Transverse colon (tissue), 4 donors: ENCODE data around the gene RNFT2. TPM values are rescaled to one million over a fixed set of nuclear protein-coding genes. Genes with fewer than 3 reads are reported as not detected.

ENCODE experiments used
- DNase-seq: peaks from one replicate; pipeline ENCODE4 v3.0.0-alpha.2; 2019
- H3K27ac ChIP-seq, 4 donors: fragments of 200-600 bp; sonication (generic); 2 replicates each; pipeline ENCODE4 v1.5.1; 2016 to 2018; ENCODE audit warnings: inconsistent platforms in 4 of 4
- H3K27me3 ChIP-seq: fragments of 200-600 bp; sonication (generic); 2 replicates; pipeline ENCODE4 v1.5.1; 2017; ENCODE audit warnings: inconsistent platforms
- H3K36me3 ChIP-seq, 4 donors: fragments of 200-600 bp; sonication (generic); 2 replicates each; pipeline ENCODE4 v1.5.1; 2017 to 2019; ENCODE audit warnings: inconsistent platforms in 4 of 4
- H3K4me1 ChIP-seq, 4 donors: fragments of 200-600 bp; sonication (generic); 2 replicates each; pipeline ENCODE4 v1.5.1; 2017 to 2020; ENCODE audit warnings: inconsistent platforms in 4 of 4
- H3K4me3 ChIP-seq, 4 donors: fragments of 200-600 bp; sonication (generic); 1 replicate in 1 of 4; 2 replicates in 3 of 4; pipeline versions ENCODE4 v1.5.1 to v1.6.1; 2017 to 2019; ENCODE audit warnings: inconsistent platforms in 4 of 4
- H3K9me3 ChIP-seq, 2 donors: fragments of 200-600 bp; sonication (generic); 2 replicates each; pipeline ENCODE4 v1.5.1; 2017 to 2019; ENCODE audit warnings: inconsistent platforms in 2 of 2
- CTCF ChIP-seq, 5 experiments: fragments of 200-600 bp in 3 of 5; fragments of 450-650 bp in 2 of 5; sonication (generic) in 3 of 5; IDR thresholded peaks; 1 replicate in 2 of 5; 2 replicates in 3 of 5; pipeline ENCODE4 v1.5.1; 2016 to 2017; ENCODE audit warnings: antibody characterized with exemption in 5 of 5, inconsistent platforms in 3 of 5, mild to moderate bottlenecking in 2 of 5, moderate library complexity in 1 of 5
- EP300 ChIP-seq: sonication (generic); formaldehyde crosslinking; IDR thresholded peaks from one replicate; pipeline ENCODE4 v1.6.1; 2017; ENCODE audit warnings: antibody characterized with exemption, low read depth
- POLR2A ChIP-seq: fragments of 450-650 bp; IDR thresholded peaks from one replicate; pipeline ENCODE4 v1.6.1; 2016; ENCODE audit warnings: antibody characterized with exemption, mild to moderate bottlenecking, moderate library complexity
- POLR2AphosphoS5 ChIP-seq, 3 donors: sonication (generic); formaldehyde crosslinking; IDR thresholded peaks; one replicate each; pipeline ENCODE4 v1.6.1; 2016; ENCODE audit warnings: antibody characterized with exemption in 3 of 3
- WGBS, 2 donors: methylation state at CpG; one replicate each; pipeline ENCODE4 v1.1.5; 2018; ENCODE audit warnings: low coverage in 1 of 2; 5-methylcytosine and 5-hydroxymethylcytosine counted together
- in situ Hi-C, 4 donors: fragments of 200-750 bp; cut with MboI; loops; one replicate each; pipeline versions ENCODE4 v1.15.0 to v1.15.1; 2017; ENCODE audit warnings: low sequenced_read_pairs in 3 of 4, low pct_ligation_motif_present in 1 of 4, low pct_unique_long_range_greater_than_20kb in 1 of 4
- intact Hi-C: fragments of 100-400 bp; cut with DNase I; formaldehyde crosslinking; loops from one replicate; pipeline ENCODE4 v1.15.1; 2023; ENCODE audit warnings: low total_unique reads
- total RNA-seq, 4 donors: library from RNA; depleted of rRNA; stranded (reverse); fragments of >200 nt; gene quantifications; one replicate each; pipeline ENCODE4 v1.1.0, GENCODE V29; 2016

Gene RNFT2
- total RNA-seq, 4 donors from 2014 or later = 0.20 to 1.1 (median 0.68) TPM; not detected in 1

DNA sequence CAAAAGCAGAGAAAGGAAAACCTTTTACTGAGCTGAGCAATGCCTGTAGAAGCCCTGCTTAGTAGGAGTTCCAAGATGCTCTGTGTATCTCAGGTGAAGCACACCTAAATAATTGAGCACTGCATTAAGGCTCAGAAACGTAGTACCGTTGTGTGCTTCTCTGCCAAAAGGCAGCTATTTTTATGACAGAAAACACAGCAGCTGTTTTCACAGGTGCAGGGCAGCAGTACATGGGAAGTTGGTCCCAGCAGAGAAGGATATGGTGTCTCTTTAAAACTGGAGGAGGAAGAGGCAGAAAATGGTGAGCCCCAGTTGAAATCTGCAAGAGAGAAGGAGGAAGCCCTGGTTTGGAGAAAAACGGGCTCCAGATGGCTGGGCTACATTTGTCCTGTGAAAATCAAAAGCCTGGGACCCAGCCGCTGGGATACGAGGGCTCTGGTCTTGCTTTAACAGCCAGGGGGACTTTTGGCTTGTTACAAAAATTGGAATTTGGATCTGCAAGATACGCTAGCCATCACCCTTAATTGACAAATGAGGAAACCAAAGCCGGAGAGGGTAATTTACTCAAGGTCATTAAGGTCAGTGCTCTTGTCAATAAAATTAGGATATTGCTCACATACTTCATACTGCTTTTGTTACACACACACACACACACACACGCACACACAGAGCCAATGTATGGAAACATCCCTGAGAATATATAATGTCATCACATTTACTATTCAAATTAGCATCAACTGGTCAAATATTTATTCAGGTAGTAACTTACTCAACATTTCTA lies 27.6 kb upstream of the RNFT2 start:
- Histone ChIP-seq H3K27me3 (peaks cover 14% of the 10 kb centered on the region), H3K4me3 (no peak overlapping the region), H3K9me3 (no peaks in the 10 kb centered on the region), H3K4me1 (peaks cover 8 to 12% (median 8%) of the 10 kb centered on the region in 4 donors), H3K36me3 (no peaks in the 10 kb centered on the region), H3K27ac (no peak overlapping the region)
- no peak for DNase-seq
- in situ Hi-C loops (loop anchor here in 3 of 4 donors (25.0 kb wide), 2 partner anchors 402 to 723 kb away; no protein-coding TSS in a partner anchor), intact Hi-C loops (no loop called here)
- 36 to 40% methylated on average over 4 to 8 of the region's 8 CpGs for WGBS, 2 donors
- TF ChIP-seq POLR2AphosphoS5 (IDR thresholded peaks at IDR 0.05) (no peak), EP300 (no peak), POLR2A (no peak), CTCF (IDR thresholded peaks at IDR 0.05) (no peak)

- TF ChIP-seq POLR2A = no peak
- TF ChIP-seq POLR2AphosphoS5 (IDR thresholded peaks at IDR 0.05) = no peak
- TF ChIP-seq CTCF (IDR thresholded peaks at IDR 0.05) = no peak
- TF ChIP-seq EP300 = no peak
- Histone ChIP-seq H3K9me3 (no peaks in the 10 kb centered on the region), H3K36me3 (peaks cover 0 to 2% (median 0%) of the 10 kb centered on the region in 4 donors), H3K4me3 (no peak overlapping the region), H3K27me3 (peaks cover 14% of the 10 kb centered on the region), H3K4me1 (peaks cover 8 to 14% (median 8%) of the 10 kb centered on the region in 4 donors), H3K27ac (no peak overlapping the region)
- intact Hi-C loops (no loop called here), in situ Hi-C loops (loop anchor here in 3 of 4 donors (25.0 kb wide), 2 partner anchors 400 to 725 kb away; no protein-coding TSS in a partner anchor)
- WGBS, 2 donors = 81 to 90% methylated on average over 3 to 17 of the region's 17 CpGs
- DNase-seq = no peak
Measured at GRCh38 chr12:116712458-116713303, 25.4 kb upstream of the RNFT2 start.

DNA sequence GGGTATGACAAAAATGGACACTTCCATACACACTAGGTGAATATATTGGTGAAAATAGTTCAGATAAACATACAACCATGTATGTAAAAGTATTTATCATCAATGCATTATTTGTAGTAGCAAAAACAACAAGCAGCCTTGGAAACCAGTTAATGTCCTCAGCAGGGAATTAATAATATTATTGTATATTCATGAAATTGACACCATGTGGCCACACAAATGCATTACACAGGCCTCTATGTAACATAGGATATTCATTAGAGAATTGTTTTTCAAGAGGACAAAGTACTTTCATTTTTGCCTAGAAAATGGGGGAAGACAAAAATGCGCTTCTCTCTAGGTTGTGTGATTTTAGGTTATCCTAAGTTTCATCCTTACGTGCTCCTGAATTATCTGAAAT lies 24.6 kb upstream of the RNFT2 start:
- 93% methylated on average over 2 of the region's 2 CpGs for WGBS, 2 donors
- Histone ChIP-seq H3K4me1 (peaks cover 6 to 19% (median 10%) of the 10 kb centered on the region in 4 donors), H3K4me3 (no peak overlapping the region), H3K27ac (no peak overlapping the region), H3K27me3 (peaks cover 14% of the 10 kb centered on the region), H3K9me3 (no peaks in the 10 kb centered on the region), H3K36me3 (peaks cover 0 to 4% (median 0%) of the 10 kb centered on the region in 4 donors)
- no peak for DNase-seq
- no peak for TF ChIP-seq POLR2A
- TF ChIP-seq POLR2AphosphoS5 (IDR thresholded peaks at IDR 0.05) = no peak
- no peak for TF ChIP-seq EP300
- TF ChIP-seq CTCF (IDR thresholded peaks at IDR 0.05) = no peak
- intact Hi-C loops (no loop called here), in situ Hi-C loops (loop anchor here in 3 of 4 donors (25.0 kb wide), 2 partner anchors 399 to 726 kb away; no protein-coding TSS in a partner anchor)

GRCh38 chr12:116714175-116714574 lies 23.9 kb upstream of the RNFT2 start:
- peaks cover 12% of the 10 kb centered on the region for H3K27me3 ChIP-seq
- no peaks in the 10 kb centered on the region for H3K9me3 ChIP-seq
- intact Hi-C loops (no loop called here), in situ Hi-C loops (loop anchor here in 3 of 4 donors (25.0 kb wide), 2 partner anchors 398 to 727 kb away; no protein-coding TSS in a partner anchor)
- no peak for DNase-seq
- H3K4me1 ChIP-seq = peaks cover 0 to 19% (median 6%) of the 10 kb centered on the region in 4 donors
- WGBS, 2 donors = 90% methylated on average over 9 of the region's 9 CpGs; no CpG with 5 or more reads in 1 of the 2 donors
- no peak overlapping the region for H3K27ac ChIP-seq
- H3K4me3 ChIP-seq = no peak overlapping the region
- H3K36me3 ChIP-seq = peaks cover 0 to 4% (median 0%) of the 10 kb centered on the region in 4 donors
- no peak for TF ChIP-seq POLR2AphosphoS5 (IDR thresholded peaks at IDR 0.05)
- no peak for TF ChIP-seq POLR2A
- TF ChIP-seq EP300 = no peak
- no peak for TF ChIP-seq CTCF (IDR thresholded peaks at IDR 0.05)
